Left hindlimb (tissue), 1 donor: ENCODE data around the gene GATA5.

ENCODE experiments used
- DNase-seq: peaks from one replicate; pipeline ENCODE4 v3.0.0-alpha.2; 2018

The GATA5 gene

GRCh38 chr20:62470459-62470858 lies 5.3 kb downstream of the GATA5 start:
- DNase-seq = no peak

GRCh38 chr20:62470001-62470400 lies 5.8 kb downstream of the GATA5 start:
- no peak for DNase-seq

GRCh38 chr20:62469352-62469751 lies 6.4 kb downstream of the GATA5 start:
- no peak for DNase-seq

- no peak for DNase-seq
Measured at GRCh38 chr20:62466806-62467537, 8.8 kb downstream of the GATA5 start.

GRCh38 chr20:62466072-62466760 lies 9.6 kb downstream of the GATA5 start:
- DNase-seq = no peak

- no peak for DNase-seq
Measured at GRCh38 chr20:62464990-62465389, 10.8 kb downstream of the GATA5 start.

- DNase-seq = no peak
Measured at GRCh38 chr20:62464425-62464770, 11.4 kb downstream of the GATA5 start.

GRCh38 chr20:62463651-62464424 lies 12.0 kb downstream of the GATA5 start:
- no peak for DNase-seq

GRCh38 chr20:62462976-62463592 lies 12.7 kb downstream of the GATA5 start:
- DNase-seq = no peak

- DNase-seq = no peak
Measured at GRCh38 chr20:62461834-62462233, 14.0 kb downstream of the GATA5 start.

- no peak for DNase-seq
Measured at GRCh38 chr20:62461157-62461556, 14.6 kb downstream of the GATA5 start.

- DNase-seq = no peak
Measured at GRCh38 chr20:62460678-62461077, 15.1 kb downstream of the GATA5 start.

- DNase-seq = no peak
Measured at GRCh38 chr20:62459488-62459887, 16.3 kb downstream of the GATA5 start.

- no peak for DNase-seq
Measured at GRCh38 chr20:62458275-62459251, 17.2 kb downstream of the GATA5 start.

GRCh38 chr20:62457831-62458230 lies 18.0 kb downstream of the GATA5 start:
- DNase-seq = no peak

- DNase-seq = no peak
Measured at GRCh38 chr20:62457098-62457497, 18.7 kb downstream of the GATA5 start.

- no peak for DNase-seq
Measured at GRCh38 chr20:62455929-62456328, 19.9 kb downstream of the GATA5 start.

GRCh38 chr20:62454904-62455636 lies 20.7 kb downstream of the GATA5 start:
- no peak for DNase-seq

GRCh38 chr20:62453186-62453808 lies 22.5 kb downstream of the GATA5 start:
- no peak for DNase-seq

GRCh38 chr20:62452475-62453095 lies 23.2 kb downstream of the GATA5 start:
- DNase-seq = no peak
